Epithelial cell of proximal tubule (primary cell): Measurements from ENCODE around the gene AFF3. TPM values are rescaled to one million over a fixed set of nuclear protein-coding genes. Genes with fewer than 3 reads are reported as not detected.

ENCODE experiments used
- DNase-seq: peaks from one replicate; pipeline ENCODE4 v3.0.0-alpha.2; 2011; ENCODE audit warnings: low read depth
- H3K4me3 ChIP-seq: 2 replicates; pipeline ENCODE4 v1.5.1; 2011; ENCODE audit warnings: low read depth, mild to moderate bottlenecking, low read length
- total RNA-seq: library from RNA; depleted of rRNA; stranded (reverse); fragments of >200 nt; gene quantifications from 2 replicates; pipeline ENCODE4 v1.2.3, GENCODE V29; 2015
- TF ChIP-seq, protein P1 (sequence below): conservative IDR thresholded peaks from 2 replicates; pipeline ENCODE4 v1.5.1; 2012; ENCODE audit warnings: low read depth, mild to moderate bottlenecking, low read length

The AFF3 gene
- total RNA-seq, 1 donor from 2014 or later = 0.35 TPM

DNA sequence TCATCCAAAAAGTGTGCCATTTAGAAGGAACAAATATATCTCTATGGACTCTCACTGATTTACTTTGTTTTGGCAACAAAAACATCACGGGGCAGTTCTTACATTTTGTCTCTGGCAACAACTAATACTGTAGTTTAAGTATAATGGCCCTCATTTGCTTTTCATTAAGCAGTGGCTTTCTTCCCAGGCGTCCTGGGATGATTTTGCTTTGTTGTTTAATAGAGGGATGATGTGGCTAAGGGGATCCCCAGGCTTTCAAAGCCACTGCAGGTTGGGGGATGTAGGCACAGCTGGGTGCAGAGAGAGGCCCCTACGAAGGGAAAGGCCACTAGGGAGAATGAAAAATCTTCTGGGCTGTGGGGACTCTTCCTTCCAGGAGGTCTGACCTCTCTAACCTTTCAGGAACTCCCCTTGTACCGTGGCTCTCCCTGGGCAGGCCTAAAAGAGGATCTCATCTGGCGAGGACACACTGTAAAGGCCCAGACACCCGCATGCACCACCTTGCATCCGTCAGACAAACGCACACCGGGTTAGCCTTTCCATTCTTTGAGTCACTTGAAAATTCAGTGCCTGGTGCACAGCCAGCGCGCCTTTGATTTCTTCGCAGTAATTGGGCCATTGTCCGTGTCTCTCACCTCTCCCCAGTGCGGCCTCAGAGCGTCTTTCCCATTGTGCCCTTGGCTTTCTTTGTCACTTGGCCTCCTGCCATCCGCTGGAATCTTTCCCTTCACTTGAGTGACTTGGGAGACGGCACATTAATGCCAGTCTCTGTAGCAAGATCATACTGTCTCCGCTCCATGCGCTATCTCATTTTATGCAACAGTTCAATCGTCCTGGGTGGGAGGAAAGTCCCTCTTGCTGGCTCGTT lies 40.3 kb upstream of the AFF3 start:
- no peak for DNase-seq
- H3K4me3 ChIP-seq = no peak overlapping the region
- TF ChIP-seq, protein P1, sequence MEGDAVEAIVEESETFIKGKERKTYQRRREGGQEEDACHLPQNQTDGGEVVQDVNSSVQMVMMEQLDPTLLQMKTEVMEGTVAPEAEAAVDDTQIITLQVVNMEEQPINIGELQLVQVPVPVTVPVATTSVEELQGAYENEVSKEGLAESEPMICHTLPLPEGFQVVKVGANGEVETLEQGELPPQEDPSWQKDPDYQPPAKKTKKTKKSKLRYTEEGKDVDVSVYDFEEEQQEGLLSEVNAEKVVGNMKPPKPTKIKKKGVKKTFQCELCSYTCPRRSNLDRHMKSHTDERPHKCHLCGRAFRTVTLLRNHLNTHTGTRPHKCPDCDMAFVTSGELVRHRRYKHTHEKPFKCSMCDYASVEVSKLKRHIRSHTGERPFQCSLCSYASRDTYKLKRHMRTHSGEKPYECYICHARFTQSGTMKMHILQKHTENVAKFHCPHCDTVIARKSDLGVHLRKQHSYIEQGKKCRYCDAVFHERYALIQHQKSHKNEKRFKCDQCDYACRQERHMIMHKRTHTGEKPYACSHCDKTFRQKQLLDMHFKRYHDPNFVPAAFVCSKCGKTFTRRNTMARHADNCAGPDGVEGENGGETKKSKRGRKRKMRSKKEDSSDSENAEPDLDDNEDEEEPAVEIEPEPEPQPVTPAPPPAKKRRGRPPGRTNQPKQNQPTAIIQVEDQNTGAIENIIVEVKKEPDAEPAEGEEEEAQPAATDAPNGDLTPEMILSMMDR = no peak

DNA sequence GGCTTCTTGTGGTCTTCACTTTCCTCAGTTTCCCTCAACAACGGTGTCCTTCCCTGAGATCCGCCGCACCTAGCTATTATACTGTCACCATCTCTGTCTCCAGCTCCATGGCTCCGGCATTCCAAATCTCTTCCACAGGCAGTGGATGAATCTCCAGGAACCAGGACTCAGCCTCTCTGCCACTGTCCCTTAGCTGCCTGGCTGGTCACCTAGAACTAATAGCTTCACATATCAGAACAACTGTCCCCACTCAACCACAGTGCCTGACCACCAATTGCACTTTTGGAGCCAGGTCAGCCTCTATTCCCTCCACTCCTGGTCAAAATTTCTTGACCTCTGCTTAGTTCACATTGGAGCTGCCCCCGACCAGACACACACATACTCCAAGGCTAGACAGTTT lies 38.1 kb upstream of the AFF3 start:
- TF ChIP-seq, protein P1 = no peak
- no peak overlapping the region for H3K4me3 ChIP-seq
- no peak for DNase-seq

DNA sequence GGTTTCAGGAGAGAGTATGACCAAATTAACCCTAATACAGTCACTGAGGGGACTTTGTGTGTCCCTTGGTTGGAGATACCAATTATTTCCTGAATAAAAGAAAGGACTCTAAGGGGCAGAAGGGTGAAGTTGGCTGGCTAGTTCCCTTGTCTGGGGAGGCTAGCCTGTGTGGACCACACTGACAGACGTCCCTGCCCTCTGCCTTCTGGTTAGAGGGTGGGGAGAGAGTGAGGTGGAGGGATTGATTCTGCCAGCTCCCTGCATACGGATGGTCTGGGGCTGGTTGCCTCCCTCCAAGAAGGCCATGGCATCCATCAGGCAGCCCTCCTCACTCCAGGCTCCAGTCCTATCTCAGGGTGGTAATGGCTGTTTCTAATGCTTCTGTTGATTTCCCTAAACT lies 37.4 kb upstream of the AFF3 start:
- no peak for DNase-seq
- TF ChIP-seq, protein P1 = no peak
- no peak overlapping the region for H3K4me3 ChIP-seq

DNA sequence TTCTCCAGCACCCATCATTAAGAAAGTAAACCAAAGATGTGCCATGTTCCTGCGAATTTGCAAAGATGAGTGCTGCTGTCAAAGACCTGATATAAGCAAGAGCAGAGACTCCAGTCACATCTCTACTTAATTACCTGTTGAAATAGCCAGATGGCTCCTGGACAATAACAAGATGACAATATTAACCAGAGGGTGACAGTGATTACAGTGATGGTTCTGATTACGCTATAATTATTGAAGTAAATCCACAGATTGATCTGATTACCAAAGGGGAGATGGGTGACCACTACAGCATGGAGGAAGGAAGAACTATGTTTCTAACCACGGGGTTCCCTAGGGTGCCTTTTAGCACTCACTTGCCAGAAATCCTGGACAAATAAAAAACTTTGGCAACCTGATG lies 36.5 kb upstream of the AFF3 start:
- no peak for DNase-seq
- TF ChIP-seq, protein P1 = no peak
- H3K4me3 ChIP-seq = no peak overlapping the region

DNA sequence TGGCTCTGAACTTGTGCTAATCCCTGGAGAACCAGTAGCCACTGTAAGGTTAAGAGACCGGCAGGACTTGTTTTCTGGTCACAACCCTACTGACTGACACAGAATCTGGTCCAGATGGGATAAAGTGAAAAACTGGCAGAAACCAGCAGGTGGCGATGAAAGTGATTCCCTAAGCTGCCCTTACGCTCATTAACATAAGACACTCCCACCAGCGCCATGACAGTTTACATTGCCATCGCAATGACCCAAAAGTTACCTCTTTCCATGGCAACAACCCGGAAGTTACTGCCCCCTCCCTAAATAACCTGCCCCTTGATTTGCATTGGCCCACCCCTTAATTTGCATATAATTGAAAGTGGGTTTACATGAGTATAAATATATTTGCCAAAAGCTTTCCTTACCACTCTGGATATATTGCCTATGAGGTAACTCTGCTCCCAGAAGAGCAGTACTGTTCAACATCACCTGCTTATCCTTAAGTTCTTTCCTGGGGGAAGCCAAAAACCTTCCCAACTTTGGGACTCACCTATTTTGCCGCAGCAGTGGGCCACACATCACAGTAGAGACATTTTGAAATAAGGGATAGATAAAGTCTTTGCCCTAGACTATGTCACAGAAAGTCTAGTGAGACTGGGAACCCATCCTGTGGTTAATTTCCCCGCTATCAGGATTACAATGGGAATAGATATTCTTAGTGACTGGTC lies 35.8 kb upstream of the AFF3 start:
- TF ChIP-seq, protein P1 = peak; percentile 67
- peak; percentile 22 for DNase-seq
- H3K4me3 ChIP-seq = no peak overlapping the region

DNA sequence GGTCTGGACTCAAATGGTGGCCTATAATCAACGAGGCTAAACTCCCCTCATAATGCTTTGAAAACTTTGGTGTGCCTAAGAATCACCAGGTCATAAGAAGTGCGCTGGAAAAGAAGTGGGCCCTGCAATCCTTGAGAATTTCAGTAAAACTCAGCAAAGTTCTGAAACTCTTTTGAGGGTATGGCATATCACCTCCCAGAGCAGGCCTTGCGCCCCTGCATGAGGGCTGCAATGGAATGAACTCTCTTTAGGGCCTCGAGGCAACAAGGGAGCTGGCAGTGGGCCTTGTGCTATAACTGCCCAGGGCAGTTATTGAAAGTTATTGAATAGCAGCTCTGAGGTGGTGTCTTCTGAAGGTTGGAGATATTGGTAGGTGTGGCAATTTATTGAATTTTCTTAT lies 34.5 kb upstream of the AFF3 start:
- TF ChIP-seq, protein P1 = no peak
- H3K4me3 ChIP-seq = no peak overlapping the region
- DNase-seq = no peak
